GM23338 (cell line): ENCODE results near the gene MR1. TPM values are rescaled to one million over a fixed set of nuclear protein-coding genes. Genes with fewer than 3 reads are reported as not detected.

Source experiments
- ATAC-seq: fragments of 200-7000 bp; cut with Tn5 transposase; 3 replicates; pipeline ENCODE4 v1.9.1; 2020
- DNase-seq: peaks from one replicate; pipeline ENCODE4 v3.0.0-alpha.2; 2015; ENCODE audit warnings: low spot score
- H2AFZ ChIP-seq: fragments of 200-600 bp; sonication (generic); 2 replicates; pipeline ENCODE4 v1.8.0; 2016; ENCODE audit warnings: antibody characterized with exemption, mild to moderate bottlenecking, moderate library complexity
- H3F3A ChIP-seq: fragments of 200-600 bp; sonication (generic); replicated peaks from 2 replicates; pipeline ENCODE4 v1.8.0; 2017; ENCODE audit warnings: antibody characterized with exemption, mixed run types, low read depth
- H3K27ac ChIP-seq: fragments of 200-600 bp; sonication (generic); 2 replicates; pipeline ENCODE4 v1.6.1; 2016; ENCODE audit warnings: low read depth
- H3K27me3 ChIP-seq: fragments of 200-600 bp; sonication (generic); 2 replicates; pipeline ENCODE4 v1.8.0; 2016; ENCODE audit warnings: mild to moderate bottlenecking, mixed run types, moderate library complexity; ENCODE audit not compliant: insufficient read depth
- H3K36me3 ChIP-seq: fragments of 200-600 bp; sonication (generic); 2 replicates; pipeline ENCODE4 v1.8.0; 2016; ENCODE audit warnings: mild to moderate bottlenecking; ENCODE audit not compliant: insufficient read depth
- H3K4me1 ChIP-seq: fragments of 200-600 bp; sonication (generic); 2 replicates; pipeline ENCODE4 v1.8.0; 2016; ENCODE audit warnings: mild to moderate bottlenecking, moderate library complexity; ENCODE audit not compliant: insufficient read depth
- H3K4me2 ChIP-seq: fragments of 200-600 bp; sonication (generic); 2 replicates; pipeline ENCODE4 v1.7.1; 2017; ENCODE audit warnings: mixed run types
- H3K4me3 ChIP-seq: fragments of 200-600 bp; sonication (generic); 2 replicates; pipeline ENCODE4 v1.6.1; 2016; ENCODE audit warnings: mixed run types
- H3K79me2 ChIP-seq: fragments of 200-600 bp; sonication (generic); replicated peaks from 2 replicates; pipeline ENCODE4 v1.8.0; 2017; ENCODE audit warnings: mild to moderate bottlenecking; ENCODE audit not compliant: insufficient read depth
- H3K9me2 ChIP-seq: fragments of 200-600 bp; sonication (generic); 2 replicates; pipeline ENCODE4 v1.8.0; 2017; ENCODE audit not compliant: insufficient read depth
- H4K20me1 ChIP-seq: fragments of 200-600 bp; sonication (generic); replicated peaks from 2 replicates; pipeline ENCODE4 v1.8.0; 2017; ENCODE audit warnings: mild to moderate bottlenecking; ENCODE audit not compliant: insufficient read depth
- H3K27ac Mint-ChIP-seq: 2 replicates; pipeline ENCODE4 v1.8.0; 2020; ENCODE audit warnings: inconsistent platforms, mild to moderate bottlenecking, moderate library complexity, mixed read lengths
- H3K27me3 Mint-ChIP-seq: 3 replicates; pipeline ENCODE4 v1.8.0; 2022; ENCODE audit warnings: low read depth, mild to moderate bottlenecking, moderate library complexity, mixed read lengths, inconsistent platforms; ENCODE audit not compliant: insufficient read depth, poor library complexity
- H3K36me3 Mint-ChIP-seq: 3 replicates; pipeline ENCODE4 v1.8.0; 2021; ENCODE audit warnings: low read depth, mild to moderate bottlenecking, inconsistent platforms, moderate library complexity, mixed read lengths
- H3K4me1 Mint-ChIP-seq: 3 replicates; pipeline ENCODE4 v1.8.0; 2020; ENCODE audit warnings: mild to moderate bottlenecking, inconsistent platforms, mixed read lengths
- H3K4me3 Mint-ChIP-seq: 3 replicates; pipeline ENCODE4 v1.8.0; 2021; ENCODE audit warnings: moderate library complexity, mild to moderate bottlenecking, inconsistent platforms, mixed read lengths
- H3K9me3 Mint-ChIP-seq: 3 replicates; pipeline ENCODE4 v1.8.0; 2020; ENCODE audit warnings: moderate library complexity, mild to moderate bottlenecking, inconsistent platforms, mixed read lengths
- CREB1 ChIP-seq: fragments of 250-450 bp; sonication (Bioruptor Pico); IDR thresholded peaks from 2 replicates; pipeline ENCODE4 v1.5.0; 2020; ENCODE audit warnings: low read depth, mild to moderate bottlenecking, moderate library complexity
- CTCF ChIP-seq, 2 experiments: fragments of 200-600 bp in 1 of 2; sonication (generic) in 1 of 2; conservative IDR thresholded peaks; 2 replicates each; pipeline versions ENCODE4 v1.5.1 to v1.6.1; 2016 to 2017; ENCODE audit warnings: antibody characterized with exemption in 2 of 2, low read depth in 2 of 2, mild to moderate bottlenecking in 2 of 2, moderate library complexity in 1 of 2
- ETS1 ChIP-seq: IDR thresholded peaks from 2 replicates; pipeline ENCODE4 v1.6.1; 2016; ENCODE audit warnings: antibody characterized with exemption
- EZH2 ChIP-seq: fragments of 200-600 bp; sonication (generic); IDR thresholded peaks from one replicate; pipeline ENCODE4 v1.8.0; 2017; ENCODE audit warnings: antibody characterized with exemption, mild to moderate bottlenecking, low read depth; ENCODE audit not compliant: unreplicated experiment
- EZH2phosphoT487 ChIP-seq: fragments of 200-600 bp; sonication (generic); IDR thresholded peaks from one replicate; pipeline ENCODE4 v1.8.1; 2018; ENCODE audit warnings: antibody characterized with exemption; ENCODE audit not compliant: unreplicated experiment
- JUNB ChIP-seq: IDR thresholded peaks from one replicate; pipeline ENCODE4 v1.6.1; 2016; ENCODE audit warnings: antibody characterized with exemption; ENCODE audit not compliant: unreplicated experiment
- NANOG ChIP-seq: IDR thresholded peaks from 2 replicates; pipeline ENCODE4 v1.6.1; 2016; ENCODE audit warnings: antibody characterized with exemption, borderline replicate concordance
- REST ChIP-seq: IDR thresholded peaks from one replicate; pipeline ENCODE4 v1.6.1; 2018; ENCODE audit warnings: antibody characterized with exemption; ENCODE audit not compliant: unreplicated experiment
- STAT1 ChIP-seq: IDR thresholded peaks from one replicate; pipeline ENCODE4 v1.6.1; 2016; ENCODE audit warnings: antibody characterized with exemption; ENCODE audit not compliant: unreplicated experiment
- ZNF331 ChIP-seq: fragments of 250-450 bp; sonication (Bioruptor Pico); IDR thresholded peaks from 2 replicates; pipeline ENCODE4 v1.5.0; 2020; ENCODE audit warnings: low read depth, mild to moderate bottlenecking, moderate library complexity
- polyA plus RNA-seq: library from polyadenylated mRNA; unstranded; fragments of >200 nt; fragmentation: Nextera tagmentation; extraction: Ambion mirVana; gene quantifications from 2 replicates; pipeline ENCODE4 v1.2.1, GENCODE V29; 2016
- total RNA-seq: library from RNA; depleted of rRNA; stranded (reverse); fragments of >200 nt; shearing (Covaris generic); gene quantifications from 2 replicates; pipeline ENCODE4 v1.2.3, GENCODE V29; 2014

Gene MR1
- total and polyA plus RNA-seq, 2 experiments from 2014 or later, result 0.18 TPM; not detected in 1

- TF ChIP-seq REST (no peak), EZH2phosphoT487 (no peak), JUNB (no peak), EZH2 (no peak), NANOG (no peak), STAT1 (no peak), ETS1 (no peak), ZNF331 (no peak), CREB1 (CRISPR knock-in tag) (no peak)
Observed at GRCh38 chr1:181037386-181037785, 3.6 kb downstream of the MR1 start (continued).

GRCh38 chr1:181038399-181038873, 4.7 kb downstream of the MR1 start:
- Histone ChIP-seq H3K4me3 (no peak overlapping the region), H3K27me3 (no peaks in the 10 kb centered on the region), H3K36me3 (no peaks in the 10 kb centered on the region), H3F3A (no peaks in the 10 kb centered on the region), H3K79me2 (no peaks in the 10 kb centered on the region), H3K27ac (no peak overlapping the region), H3K9me2 (no peaks in the 10 kb centered on the region), H3K4me1 (peaks cover 4% of the 10 kb centered on the region; the same call in 1 of the 2 replicates), H3K4me2 (no peak overlapping the region), H2AFZ (no peak overlapping the region), H4K20me1 (no peaks in the 10 kb centered on the region)
- Mint-ChIP-seq H3K4me3 (no peak overlapping the region), H3K36me3 (no peaks in the 10 kb centered on the region), H3K9me3 (no peaks in the 10 kb centered on the region; the same call in 2 of the 3 replicates), H3K27me3 (peaks cover 1% of the 10 kb centered on the region), H3K27ac (no peak overlapping the region), H3K4me1 (peaks cover 10% of the 10 kb centered on the region; the same call in 2 of the 3 replicates)
- peak; percentile 91 for DNase-seq
- ATAC-seq, result peak; percentile 98
- no peak for TF ChIP-seq ZNF331
- TF ChIP-seq CTCF (conservative IDR thresholded peaks at IDR 0.05; ENCODE audit: low read depth in 2 of 2), result peak; percentile 82 to 98
